ENCODE results near the gene DRGX.

DRGX gene

GRCh38 chr10:49382826-49383225 is 13.1 kb downstream of the DRGX start:
- Histone ChIP-seq H3K9me3 (ENCODE audit: control insufficient read depth, insufficient read depth, low read depth, low read length) (no peaks in the 10 kb centered on the region), H3K36me3 (ENCODE audit: control insufficient read depth in 2 of 2, insufficient read depth in 1 of 2, low read length in 2 of 2) (no peaks in the 10 kb centered on the region), H3K4me3 (ENCODE audit: low read depth, low read length) (no peak overlapping the region), H3K27ac (ENCODE audit: extremely low read depth, low read depth, low read length) (no peak overlapping the region), H3K4me1 (ENCODE audit: control insufficient read depth, insufficient read depth, low read length) (no peaks in the 10 kb centered on the region)
- CTCF ChIA-PET = interaction anchor here (1.5 kb wide), 1 partner anchor 25 kb away, joined by 5 read pairs; no protein-coding TSS in a partner anchor
- TF ChIP-seq ZNF214 (tag by site-specific recombination; IDR thresholded peaks at IDR 0.05; ENCODE audit: borderline replicate concordance) (no peak), ZNF175 (tag by site-specific recombination; IDR thresholded peaks at IDR 0.05) (no peak), ZNF354C (tag by site-specific recombination; IDR thresholded peaks at IDR 0.05; ENCODE audit: borderline replicate concordance, low read depth) (no peak), PRDM1 (tag by site-specific recombination; IDR thresholded peaks at IDR 0.05) (no peak), IKZF3 (tag by site-specific recombination; IDR thresholded peaks at IDR 0.05) (no peak), ZNF23 (tag by site-specific recombination; IDR thresholded peaks at IDR 0.05; ENCODE audit: borderline replicate concordance) (no peak), ZNF747 (tag by site-specific recombination; IDR thresholded peaks at IDR 0.05) (no peak)
- TF ChIP-seq, protein P1, sequence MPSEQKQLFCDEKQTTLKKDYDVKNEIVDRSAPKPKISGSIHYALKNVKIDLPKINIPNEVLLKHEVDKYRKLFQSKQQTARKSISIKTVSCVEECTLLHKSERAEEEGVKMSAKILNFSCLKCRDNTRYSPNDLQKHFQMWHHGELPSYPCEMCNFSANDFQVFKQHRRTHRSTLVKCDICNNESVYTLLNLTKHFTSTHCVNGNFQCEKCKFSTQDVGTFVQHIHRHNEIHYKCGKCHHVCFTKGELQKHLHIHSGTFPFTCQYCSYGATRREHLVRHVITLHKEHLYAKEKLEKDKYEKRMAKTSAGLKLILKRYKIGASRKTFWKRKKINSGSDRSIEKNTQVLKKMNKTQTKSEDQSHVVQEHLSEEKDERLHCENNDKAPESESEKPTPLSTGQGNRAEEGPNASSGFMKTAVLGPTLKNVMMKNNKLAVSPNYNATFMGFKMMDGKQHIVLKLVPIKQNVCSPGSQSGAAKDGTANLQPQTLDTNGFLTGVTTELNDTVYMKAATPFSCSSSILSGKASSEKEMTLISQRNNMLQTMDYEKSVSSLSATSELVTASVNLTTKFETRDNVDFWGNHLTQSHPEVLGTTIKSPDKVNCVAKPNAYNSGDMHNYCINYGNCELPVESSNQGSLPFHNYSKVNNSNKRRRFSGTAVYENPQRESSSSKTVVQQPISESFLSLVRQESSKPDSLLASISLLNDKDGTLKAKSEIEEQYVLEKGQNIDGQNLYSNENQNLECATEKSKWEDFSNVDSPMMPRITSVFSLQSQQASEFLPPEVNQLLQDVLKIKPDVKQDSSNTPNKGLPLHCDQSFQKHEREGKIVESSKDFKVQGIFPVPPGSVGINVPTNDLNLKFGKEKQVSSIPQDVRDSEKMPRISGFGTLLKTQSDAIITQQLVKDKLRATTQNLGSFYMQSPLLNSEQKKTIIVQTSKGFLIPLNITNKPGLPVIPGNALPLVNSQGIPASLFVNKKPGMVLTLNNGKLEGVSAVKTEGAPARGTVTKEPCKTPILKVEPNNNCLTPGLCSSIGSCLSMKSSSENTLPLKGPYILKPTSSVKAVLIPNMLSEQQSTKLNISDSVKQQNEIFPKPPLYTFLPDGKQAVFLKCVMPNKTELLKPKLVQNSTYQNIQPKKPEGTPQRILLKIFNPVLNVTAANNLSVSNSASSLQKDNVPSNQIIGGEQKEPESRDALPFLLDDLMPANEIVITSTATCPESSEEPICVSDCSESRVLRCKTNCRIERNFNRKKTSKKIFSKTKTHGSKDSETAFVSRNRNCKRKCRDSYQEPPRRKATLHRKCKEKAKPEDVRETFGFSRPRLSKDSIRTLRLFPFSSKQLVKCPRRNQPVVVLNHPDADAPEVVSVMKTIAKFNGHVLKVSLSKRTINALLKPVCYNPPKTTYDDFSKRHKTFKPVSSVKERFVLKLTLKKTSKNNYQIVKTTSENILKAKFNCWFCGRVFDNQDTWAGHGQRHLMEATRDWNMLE (tag by site-specific recombination; conservative IDR thresholded peaks at IDR 0.05; ENCODE audit: low read depth) = no peak
- POLR2A ChIA-PET = no interaction called here

- Histone ChIP-seq H3K4me1 (ENCODE audit: control insufficient read depth, insufficient read depth, low read length) (no peaks in the 10 kb centered on the region), H3K4me3 (ENCODE audit: low read depth, low read length) (no peak overlapping the region), H3K9me3 (ENCODE audit: control insufficient read depth, insufficient read depth, low read depth, low read length) (no peaks in the 10 kb centered on the region), H3K36me3 (ENCODE audit: control insufficient read depth in 2 of 2, insufficient read depth in 1 of 2, low read length in 2 of 2) (no peaks in the 10 kb centered on the region), H3K27ac (ENCODE audit: extremely low read depth, low read depth, low read length) (no peak overlapping the region)
- ChIA-PET CTCF (no interaction called here), POLR2A (no interaction called here)
- TF ChIP-seq, protein P2, sequence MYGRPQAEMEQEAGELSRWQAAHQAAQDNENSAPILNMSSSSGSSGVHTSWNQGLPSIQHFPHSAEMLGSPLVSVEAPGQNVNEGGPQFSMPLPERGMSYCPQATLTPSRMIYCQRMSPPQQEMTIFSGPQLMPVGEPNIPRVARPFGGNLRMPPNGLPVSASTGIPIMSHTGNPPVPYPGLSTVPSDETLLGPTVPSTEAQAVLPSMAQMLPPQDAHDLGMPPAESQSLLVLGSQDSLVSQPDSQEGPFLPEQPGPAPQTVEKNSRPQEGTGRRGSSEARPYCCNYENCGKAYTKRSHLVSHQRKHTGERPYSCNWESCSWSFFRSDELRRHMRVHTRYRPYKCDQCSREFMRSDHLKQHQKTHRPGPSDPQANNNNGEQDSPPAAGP (tag by site-specific recombination; IDR thresholded peaks at IDR 0.05) = no peak
- no peak for TF ChIP-seq ZNF157 (tag by site-specific recombination; IDR thresholded peaks at IDR 0.05)
- TF ChIP-seq ZNF501 (tag by site-specific recombination; IDR thresholded peaks at IDR 0.05) = no peak
- no peak for TF ChIP-seq ZSCAN23 (tag by site-specific recombination; IDR thresholded peaks at IDR 0.05)
- no peak for TF ChIP-seq ZBTB17 (tag by site-specific recombination; IDR thresholded peaks at IDR 0.05)
- no peak for TF ChIP-seq ZNF280D (tag by site-specific recombination; IDR thresholded peaks at IDR 0.05)
- no peak for TF ChIP-seq GLIS2 (tag by site-specific recombination; IDR thresholded peaks at IDR 0.05)
- TF ChIP-seq ZNF174 (tag by site-specific recombination; IDR thresholded peaks at IDR 0.05) = no peak
- TF ChIP-seq ZNF350 (tag by site-specific recombination; IDR thresholded peaks at IDR 0.05) = no peak
- TF ChIP-seq, protein P3, sequence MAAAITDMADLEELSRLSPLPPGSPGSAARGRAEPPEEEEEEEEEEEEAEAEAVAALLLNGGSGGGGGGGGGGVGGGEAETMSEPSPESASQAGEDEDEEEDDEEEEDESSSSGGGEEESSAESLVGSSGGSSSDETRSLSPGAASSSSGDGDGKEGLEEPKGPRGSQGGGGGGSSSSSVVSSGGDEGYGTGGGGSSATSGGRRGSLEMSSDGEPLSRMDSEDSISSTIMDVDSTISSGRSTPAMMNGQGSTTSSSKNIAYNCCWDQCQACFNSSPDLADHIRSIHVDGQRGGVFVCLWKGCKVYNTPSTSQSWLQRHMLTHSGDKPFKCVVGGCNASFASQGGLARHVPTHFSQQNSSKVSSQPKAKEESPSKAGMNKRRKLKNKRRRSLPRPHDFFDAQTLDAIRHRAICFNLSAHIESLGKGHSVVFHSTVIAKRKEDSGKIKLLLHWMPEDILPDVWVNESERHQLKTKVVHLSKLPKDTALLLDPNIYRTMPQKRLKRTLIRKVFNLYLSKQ (tag by site-specific recombination; IDR thresholded peaks at IDR 0.05; ENCODE audit: borderline replicate concordance) = no peak
- TF ChIP-seq ZNF302 (tag by site-specific recombination; IDR thresholded peaks at IDR 0.05; ENCODE audit: low read depth) = no peak
- TF ChIP-seq ZNF324 (tag by site-specific recombination; IDR thresholded peaks at IDR 0.05) = no peak
- TF ChIP-seq ZNF610 (tag by site-specific recombination; IDR thresholded peaks at IDR 0.05; ENCODE audit: borderline replicate concordance) = no peak
- no peak for TF ChIP-seq ZNF585B (tag by site-specific recombination; IDR thresholded peaks at IDR 0.05)
- no peak for TF ChIP-seq PRDM1 (tag by site-specific recombination; IDR thresholded peaks at IDR 0.05)
Observed at GRCh38 chr10:49382226-49382625, 13.7 kb downstream of the DRGX start.

Data from HEK293 (cell line).